Activated CD8-positive, alpha-beta memory T cell treated with anti-CD3 and anti-CD28 coated beads, Interleukin-2, amount 50 U/mL, for 24 hours (primary cell): ENCODE data around the gene RAD21L1.
"Not testable (repeated sequence)": the region's sequence is repeated elsewhere in the genome, so short reads cannot be mapped to it uniquely, and the experiment has no call there.

Source experiments
- DNase-seq: peaks from one replicate; pipeline ENCODE4 v3.0.0-alpha.2; 2020; ENCODE audit errors: extremely low read depth

RAD21L1 gene

GRCh38 chr20:1225263-1225782 lies 521 bp upstream of the RAD21L1 start:
- DNase-seq, result no peak

- DNase-seq, result no peak
Measured at GRCh38 chr20:1229541-1229940, 3.7 kb downstream of the RAD21L1 start.

- DNase-seq, result no peak
Measured at GRCh38 chr20:1232286-1233111, 6.7 kb downstream of the RAD21L1 start.

GRCh38 chr20:1240549-1240948 lies 14.7 kb downstream of the RAD21L1 start:
- DNase-seq, result no peak

- DNase-seq, result no peak
Measured at GRCh38 chr20:1241456-1241855, 15.6 kb downstream of the RAD21L1 start.

GRCh38 chr20:1242099-1242498 lies 16.3 kb downstream of the RAD21L1 start:
- DNase-seq, result no peak

- DNase-seq, result no peak
Measured at GRCh38 chr20:1242530-1242929, 16.7 kb downstream of the RAD21L1 start.

- no peak for DNase-seq
Measured at GRCh38 chr20:1245578-1245977, 19.7 kb downstream of the RAD21L1 start.

- no peak for DNase-seq
Measured at GRCh38 chr20:1247689-1248088, 21.8 kb downstream of the RAD21L1 start.

GRCh38 chr20:1250282-1250681 lies 24.4 kb downstream of the RAD21L1 start:
- not testable (repeated sequence) for DNase-seq

- no peak for DNase-seq
Measured at GRCh38 chr20:1252416-1252815, 26.6 kb downstream of the RAD21L1 start.

GRCh38 chr20:1254254-1254653 lies 28.4 kb downstream of the RAD21L1 start:
- DNase-seq, result no peak

GRCh38 chr20:1255675-1256074 lies 29.8 kb downstream of the RAD21L1 start:
- DNase-seq, result no peak

- no peak for DNase-seq
Measured at GRCh38 chr20:1263853-1264252, 38.0 kb downstream of the RAD21L1 start.

GRCh38 chr20:1264727-1265126 lies 38.9 kb downstream of the RAD21L1 start:
- no peak for DNase-seq

- DNase-seq, result no peak
Measured at GRCh38 chr20:1265226-1265915, 39.5 kb downstream of the RAD21L1 start.

- no peak for DNase-seq
Measured at GRCh38 chr20:1265916-1266166, 40.0 kb downstream of the RAD21L1 start.

GRCh38 chr20:1266167-1266973 lies 40.5 kb downstream of the RAD21L1 start, which contains the start of gene SNPH:
TSS of gene SNPH (plus strand) at chr20:1266294. CDS start at chr20:1296240, 29,946 bp downstream.
- peak; percentile 42 for DNase-seq

- DNase-seq, result no peak
Measured at GRCh38 chr20:1267161-1267560, 41.3 kb downstream of the RAD21L1 start.

- no peak for DNase-seq
Measured at GRCh38 chr20:1267809-1268374, 42.0 kb downstream of the RAD21L1 start.

- no peak for DNase-seq
Measured at GRCh38 chr20:1269235-1269634, 43.4 kb downstream of the RAD21L1 start.

- no peak for DNase-seq
Measured at GRCh38 chr20:1269850-1270249, 44.0 kb downstream of the RAD21L1 start.
